Urothelium cell line (cell line): Measurements from ENCODE around the gene LRRC8D.

Experiments used
- DNase-seq: peaks from one replicate; pipeline ENCODE4 v3.0.0; 2011; ENCODE audit warnings: low spot score, mixed read lengths
- FAIRE-seq: peaks from 2 replicates; lab custom pipeline; 2011; peaks lifted over from hg19 to GRCh38; lab: Jason Lieb, UNC

The LRRC8D gene

DNA sequence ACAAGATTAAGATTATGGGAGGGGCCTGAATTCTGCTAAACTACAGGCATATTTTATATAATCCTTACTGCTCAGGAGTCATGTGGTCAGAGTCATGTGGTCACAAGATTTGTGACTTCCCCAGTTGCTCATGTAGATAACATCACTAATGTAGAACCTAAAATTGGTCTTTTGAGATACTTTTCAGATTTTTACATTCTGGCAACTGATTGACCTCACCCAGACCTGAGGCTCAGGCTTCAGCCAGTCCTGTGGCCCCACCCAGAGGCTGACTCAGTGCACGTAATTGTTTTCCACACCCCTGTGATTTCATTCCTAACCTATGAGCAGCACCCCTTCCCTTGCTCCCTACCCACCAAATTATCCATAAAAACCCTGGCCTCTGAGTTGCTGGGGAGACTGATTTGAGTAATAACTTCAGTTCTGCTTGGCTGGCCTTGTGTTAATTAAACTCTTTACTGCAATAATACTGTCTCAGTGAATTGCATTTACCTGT is 132.3 kb downstream of the LRRC8D start:
- peak; percentile 60 for DNase-seq
- no peak for FAIRE-seq

- DNase-seq (no peak), FAIRE-seq (no peak)
These were observed 133.1 kb downstream of the LRRC8D start for GRCh38 chr1:89953929-89954328.

DNA sequence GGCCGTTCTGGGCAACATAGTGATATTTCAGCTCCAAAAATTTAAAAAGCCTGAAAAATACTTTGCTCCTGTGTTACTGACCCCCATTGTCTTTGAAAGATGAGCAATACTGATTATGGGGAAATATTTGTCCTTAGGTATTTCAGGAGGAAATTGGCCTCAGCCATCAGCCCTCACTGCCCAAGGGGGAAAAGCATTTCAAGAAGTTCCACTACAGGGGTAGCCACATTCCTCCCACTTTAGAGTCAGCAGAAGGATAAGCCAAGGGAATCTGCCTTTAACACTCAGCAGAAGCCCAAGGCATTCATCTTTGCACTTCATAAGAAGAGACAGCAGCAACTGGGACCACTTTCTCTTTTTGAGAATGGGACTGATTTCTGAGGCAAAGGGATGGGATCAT is 133.6 kb downstream of the LRRC8D start:
- FAIRE-seq (no peak), DNase-seq (no peak)

DNA sequence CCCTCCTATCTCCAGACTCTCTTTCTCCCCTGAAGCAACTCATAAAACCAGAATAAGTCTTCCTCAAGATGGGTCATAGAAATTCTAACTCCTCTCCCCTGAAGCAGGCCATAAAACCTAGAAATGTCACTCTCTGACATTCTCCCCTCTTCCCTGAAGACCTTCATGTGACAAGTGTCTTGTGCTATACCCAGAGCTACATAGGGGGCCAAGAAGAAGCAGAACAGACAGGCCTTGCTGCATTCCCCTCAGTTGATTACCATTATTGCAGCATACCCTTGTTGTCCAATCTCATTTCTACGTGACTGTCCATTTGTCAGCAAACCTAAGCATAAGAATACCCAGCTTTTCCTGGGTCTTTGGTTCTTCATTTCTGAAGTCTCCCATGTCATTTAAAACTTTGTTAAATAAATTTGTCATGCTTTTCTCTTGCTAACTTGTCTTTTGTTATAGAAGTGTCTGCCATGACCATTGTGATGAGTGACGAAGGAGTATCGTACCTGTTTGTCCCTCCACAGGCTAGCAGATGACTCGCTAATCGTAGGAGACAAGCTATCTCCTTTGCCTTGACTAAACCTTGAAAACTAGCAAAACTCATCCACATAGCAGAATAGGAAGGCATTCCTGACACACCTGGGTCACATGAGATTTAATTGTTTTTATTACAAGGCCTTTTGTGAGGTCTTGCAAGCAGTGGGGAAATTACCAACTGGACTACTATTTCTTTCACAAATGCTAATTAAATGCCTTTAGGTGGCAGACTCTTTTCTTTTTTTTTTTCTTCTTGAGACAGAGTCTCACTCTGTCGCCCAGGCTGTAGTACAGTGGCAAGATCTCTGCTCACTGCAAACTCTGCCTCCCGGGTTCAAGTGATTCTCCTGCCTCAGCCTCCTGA is 134.7 kb downstream of the LRRC8D start:
- DNase-seq (no peak), FAIRE-seq (no peak)

GRCh38 chr1:89957107-89957506 is 136.3 kb downstream of the LRRC8D start:
- no peak for FAIRE-seq

DNA sequence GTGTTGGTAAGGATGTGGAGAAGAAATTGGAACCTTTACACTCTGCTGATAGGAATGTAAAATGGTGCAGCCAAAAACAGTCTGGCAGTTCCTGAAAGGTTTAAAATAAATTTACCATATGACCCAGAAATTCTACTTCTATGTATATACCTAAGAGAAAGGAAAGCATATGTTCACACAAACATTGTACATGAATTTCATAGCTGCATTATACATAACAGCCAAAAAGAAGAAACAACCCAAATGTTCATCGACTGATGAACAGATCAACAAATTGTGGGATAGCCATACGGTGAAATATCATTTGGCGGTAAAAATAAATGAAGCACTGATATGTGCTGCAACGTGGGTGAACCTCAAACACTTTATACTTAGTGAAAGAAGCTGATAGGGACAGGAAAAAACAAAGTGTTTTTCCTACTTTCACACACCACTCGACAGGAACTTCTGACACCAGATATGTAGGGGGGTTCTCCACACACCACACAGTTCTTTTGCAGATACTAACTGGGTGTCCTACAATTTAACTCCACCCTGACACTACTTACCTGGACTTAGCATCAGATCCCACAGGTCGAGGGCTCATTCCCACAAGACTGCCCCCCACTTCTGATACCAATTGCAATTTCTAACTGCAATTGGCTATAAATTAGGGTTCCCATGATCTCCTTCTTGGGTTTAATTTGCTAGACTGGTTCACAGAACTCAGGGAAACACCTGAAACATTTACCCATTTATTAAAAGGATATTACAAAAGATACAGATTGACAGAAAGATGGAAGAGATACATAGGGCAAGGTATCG is 138.2 kb downstream of the LRRC8D start:
- no peak for DNase-seq

More at GRCh38 chr1:89957107-89957506, 136.3 kb downstream of the LRRC8D start:
- no peak for DNase-seq

GRCh38 chr1:89959719-89960118 is 138.9 kb downstream of the LRRC8D start:
- no peak for FAIRE-seq
- no peak for DNase-seq

More for the DNA sequence above, 138.2 kb downstream of the LRRC8D start:
- FAIRE-seq: no peak

- no peak for FAIRE-seq
- DNase-seq: no peak
These were observed 141.4 kb downstream of the LRRC8D start for GRCh38 chr1:89962024-89962741.

DNA sequence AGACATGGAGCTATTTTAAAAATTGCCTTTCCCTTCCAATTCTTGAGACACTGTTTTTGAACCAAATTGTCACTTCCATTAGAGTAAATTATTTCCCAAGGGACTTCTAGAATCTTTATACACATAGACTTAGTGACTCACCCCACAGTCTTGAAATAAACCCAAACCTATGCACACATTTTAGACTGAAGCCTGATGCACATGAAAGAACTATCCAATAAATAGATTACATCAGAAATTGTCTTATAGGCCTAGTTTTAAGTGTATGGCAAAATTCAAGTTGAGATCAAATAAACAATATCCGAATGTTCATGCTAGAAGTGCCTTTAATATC is 141.9 kb downstream of the LRRC8D start:
- no peak for DNase-seq
- FAIRE-seq: no peak

DNA sequence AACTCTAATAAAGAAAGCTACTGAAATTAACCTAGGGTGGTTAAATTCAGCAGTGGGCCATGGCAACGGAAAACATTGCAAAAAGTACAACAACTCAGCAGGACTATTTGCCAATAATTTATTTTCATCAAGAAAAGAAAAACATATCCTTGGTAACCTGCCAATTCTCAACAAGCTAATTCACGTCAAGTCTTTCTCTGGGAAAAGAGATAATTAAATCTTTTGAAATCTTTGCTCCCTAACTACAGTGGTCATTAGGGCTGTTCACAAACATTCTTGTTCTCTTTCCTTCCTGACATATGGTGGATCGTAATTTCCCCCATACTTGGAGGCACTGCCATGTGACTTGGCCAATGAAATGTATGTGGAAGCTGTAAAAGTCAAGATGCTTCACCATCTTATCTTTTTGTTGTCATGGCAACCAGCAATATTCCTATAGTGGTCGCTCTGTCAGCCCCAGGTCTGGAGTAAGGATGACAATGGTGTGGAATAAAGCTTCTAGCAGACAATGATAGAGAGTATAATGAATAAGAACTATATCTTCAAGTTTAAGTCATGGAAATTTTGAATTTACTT is 144.4 kb downstream of the LRRC8D start:
- FAIRE-seq: no peak

GRCh38 chr1:89966656-89967055 is 145.8 kb downstream of the LRRC8D start:
- FAIRE-seq (no peak), DNase-seq (no peak)

More for the DNA sequence above, 144.4 kb downstream of the LRRC8D start:
- DNase-seq: no peak

- no peak for DNase-seq
These were observed 150.8 kb downstream of the LRRC8D start for GRCh38 chr1:89971600-89971999.

GRCh38 chr1:89972024-89972423 is 151.2 kb downstream of the LRRC8D start:
- FAIRE-seq: no peak
- DNase-seq: no peak

More at GRCh38 chr1:89971600-89971999, 150.8 kb downstream of the LRRC8D start:
- FAIRE-seq: no peak

- DNase-seq (no peak), FAIRE-seq (no peak)
These were observed 152.8 kb downstream of the LRRC8D start for GRCh38 chr1:89973471-89974127.

DNA sequence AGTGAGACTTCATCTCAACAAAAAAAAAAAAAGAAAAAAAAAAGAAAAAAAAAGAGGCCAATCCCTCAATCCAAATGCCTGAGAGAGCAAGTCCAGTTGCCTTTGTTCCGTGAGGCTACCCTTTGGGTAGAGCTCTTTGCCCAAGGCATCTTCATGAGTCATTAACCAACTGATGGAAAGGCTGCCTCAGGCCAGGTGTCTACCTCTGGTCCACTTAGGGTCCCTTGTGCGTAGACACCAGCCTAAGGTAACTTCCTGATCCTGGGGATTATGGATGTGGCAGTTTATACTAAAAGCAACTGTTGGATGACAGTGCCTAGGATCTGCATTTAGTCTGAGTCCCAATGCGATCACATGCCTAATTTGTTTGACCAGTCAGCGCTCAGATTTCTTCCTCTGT is 153.4 kb downstream of the LRRC8D start:
- FAIRE-seq: no peak

DNA sequence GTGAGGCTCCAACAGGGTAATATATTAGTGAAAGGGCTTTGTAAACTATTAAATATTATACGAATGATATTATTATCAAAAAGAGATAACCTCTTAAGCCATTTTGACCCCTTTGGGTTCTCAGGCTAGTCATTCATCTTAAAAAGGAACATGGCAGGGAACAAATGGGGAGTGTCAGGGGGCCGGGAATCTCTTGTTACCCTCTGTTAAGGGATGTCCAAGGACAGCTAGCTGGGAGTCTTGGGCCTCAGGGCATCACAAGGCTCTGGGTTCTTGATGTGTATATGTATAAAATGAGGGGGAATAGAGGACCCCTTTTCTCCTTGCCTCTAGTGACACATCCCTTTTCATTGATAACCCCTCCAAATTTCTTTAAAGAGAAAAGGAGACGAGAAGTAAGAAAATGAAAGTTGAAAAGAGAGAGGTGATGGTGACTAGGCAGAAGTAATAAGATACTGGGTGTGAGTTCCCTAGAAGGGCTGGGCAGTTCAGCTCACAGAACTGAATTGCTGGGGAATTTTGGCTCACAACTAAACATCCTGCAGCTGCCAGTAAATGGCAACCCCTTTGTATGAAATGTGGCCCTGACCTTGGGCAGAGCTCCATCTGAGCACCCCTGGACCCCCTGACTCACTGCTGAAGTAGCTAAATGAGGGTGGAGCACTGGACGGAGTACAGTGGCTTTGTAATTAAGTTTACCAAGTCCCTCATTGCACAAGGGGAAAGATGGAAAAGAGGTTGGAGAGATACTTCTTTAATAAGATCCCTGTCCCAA is 154.1 kb downstream of the LRRC8D start:
- FAIRE-seq (no peak), DNase-seq (no peak)

More for the DNA sequence above, 153.4 kb downstream of the LRRC8D start:
- DNase-seq: no peak

GRCh38 chr1:89975540-89976125 is 154.8 kb downstream of the LRRC8D start:
- FAIRE-seq (no peak), DNase-seq (no peak)

GRCh38 chr1:89978755-89979154 is 157.9 kb downstream of the LRRC8D start:
- DNase-seq (no peak), FAIRE-seq (no peak)

- no peak for DNase-seq
- FAIRE-seq: no peak
These were observed 159.8 kb downstream of the LRRC8D start for GRCh38 chr1:89980605-89981004.
